CD14-positive monocyte (primary cell): ENCODE results near the gene ITPK1. TPM values are rescaled to one million over a fixed set of nuclear protein-coding genes. Genes with fewer than 3 reads are reported as not detected.

Experiments
- DNase-seq, 3 donors: peaks; one replicate each; pipeline ENCODE4 v3.0.0-alpha.2; 2011 to 2022
- H2AFZ ChIP-seq: 2 replicates; pipeline ENCODE4 v1.6.0; 2012; ENCODE audit warnings: mild to moderate bottlenecking, low read depth, low read length, inconsistent platforms; ENCODE audit not compliant: insufficient read depth, poor library complexity, severe bottlenecking
- H3K27ac ChIP-seq, 2 donors: 1 replicate in 1 of 2; 2 replicates in 1 of 2; pipeline ENCODE4 v1.5.1; 2012 to 2013; ENCODE audit warnings: low read length in 2 of 2, control low read depth in 1 of 2, inconsistent platforms in 1 of 2, low read depth in 1 of 2, mild to moderate bottlenecking in 1 of 2
- H3K27me3 ChIP-seq, 2 donors: one replicate each; pipeline versions ENCODE4 v1.6.0 to v1.6.1; 2011 to 2013; ENCODE audit warnings: low read length in 2 of 2; ENCODE audit not compliant: control insufficient read depth in 2 of 2, insufficient read depth in 2 of 2
- H3K36me3 ChIP-seq, 2 donors: replicated peaks in 1 of 2; 1 replicate in 1 of 2; 2 replicates in 1 of 2; pipeline versions ENCODE4 v1.5.1 to v1.6.1; 2012 to 2013; ENCODE audit warnings: low read length in 2 of 2, control low read depth in 1 of 2, inconsistent platforms in 1 of 2, mild to moderate bottlenecking in 1 of 2; ENCODE audit not compliant: insufficient read depth in 2 of 2, control insufficient read depth in 1 of 2
- H3K4me1 ChIP-seq, 2 donors: 1 replicate in 1 of 2; 2 replicates in 1 of 2; pipeline versions ENCODE4 v1.5.1 to v1.6.1; 2012 to 2013; ENCODE audit warnings: low read length in 2 of 2, control low read depth in 1 of 2, inconsistent platforms in 1 of 2, mild to moderate bottlenecking in 1 of 2, moderate library complexity in 1 of 2; ENCODE audit not compliant: insufficient read depth in 2 of 2, control insufficient read depth in 1 of 2
- H3K4me2 ChIP-seq: replicated peaks from 2 replicates; pipeline ENCODE3; 2012; ENCODE audit warnings: low read length, moderate library complexity, mild to moderate bottlenecking; ENCODE audit not compliant: poor library complexity, severe bottlenecking; ENCODE audit errors: extremely low read depth
- H3K4me3 ChIP-seq, 3 experiments: fragments of 200-600 bp in 1 of 3; sonication (generic) in 1 of 3; replicated peaks in 1 of 3; 1 replicate in 2 of 3; 2 replicates in 1 of 3; pipeline ENCODE4 v1.5.1; 2011 to 2013; ENCODE audit warnings: low read length in 3 of 3, mild to moderate bottlenecking in 3 of 3, control low read depth in 2 of 3, low read depth in 2 of 3, inconsistent platforms in 1 of 3, moderate library complexity in 1 of 3
- H3K79me2 ChIP-seq: 2 replicates; pipeline ENCODE4 v1.6.0; 2012; ENCODE audit warnings: mild to moderate bottlenecking, control low read depth, inconsistent platforms, low read length, moderate library complexity; ENCODE audit not compliant: insufficient read depth
- H3K9ac ChIP-seq: 2 replicates; pipeline ENCODE4 v1.6.0; 2017; ENCODE audit warnings: low read length, mild to moderate bottlenecking; ENCODE audit not compliant: insufficient read depth, poor library complexity, severe bottlenecking
- H3K9me3 ChIP-seq, 2 donors: replicated peaks in 1 of 2; 1 replicate in 1 of 2; 2 replicates in 1 of 2; pipeline versions ENCODE4 v1.5.1 to v1.6.1; 2012 to 2013; ENCODE audit warnings: low read length in 2 of 2, control low read depth in 1 of 2; ENCODE audit not compliant: control insufficient read depth in 1 of 2, insufficient read depth in 1 of 2
- H4K20me1 ChIP-seq: 2 replicates; pipeline ENCODE4 v1.6.0; 2012; ENCODE audit warnings: mild to moderate bottlenecking, low read length, control low read depth, moderate library complexity; ENCODE audit not compliant: insufficient read depth
- H3K27ac Mint-ChIP-seq, 7 donors: one replicate each; pipeline ENCODE4 v1.8.0; 2020; ENCODE audit warnings: mild to moderate bottlenecking in 7 of 7, mixed read lengths in 7 of 7, moderate library complexity in 6 of 7, inconsistent platforms in 2 of 7
- H3K27me3 Mint-ChIP-seq, 3 donors: one replicate each; pipeline ENCODE4 v1.8.0; 2021 to 2022; ENCODE audit warnings: low read depth in 3 of 3, mild to moderate bottlenecking in 3 of 3, mixed read lengths in 3 of 3, moderate library complexity in 3 of 3, inconsistent platforms in 1 of 3
- H3K36me3 Mint-ChIP-seq, 2 donors: one replicate each; pipeline ENCODE4 v1.8.0; 2020; ENCODE audit warnings: mixed read lengths in 2 of 2, inconsistent platforms in 1 of 2, mild to moderate bottlenecking in 1 of 2
- H3K4me1 Mint-ChIP-seq: one replicate; pipeline ENCODE4 v1.8.0; 2020; ENCODE audit warnings: mild to moderate bottlenecking, mixed read lengths
- H3K4me3 Mint-ChIP-seq, 2 donors: one replicate each; pipeline ENCODE4 v1.8.0; 2020; ENCODE audit warnings: mild to moderate bottlenecking in 2 of 2, mixed read lengths in 2 of 2, moderate library complexity in 1 of 2
- H3K9me3 Mint-ChIP-seq, 7 donors: one replicate each; pipeline ENCODE4 v1.8.0; 2020 to 2022; ENCODE audit warnings: mixed read lengths in 7 of 7, mild to moderate bottlenecking in 6 of 7, moderate library complexity in 6 of 7, inconsistent platforms in 2 of 7
- CTCF ChIP-seq: fragments of 200-600 bp; IDR thresholded peaks from one replicate; pipeline ENCODE4 v1.8.0; 2022; ENCODE audit warnings: antibody characterized with exemption, mild to moderate bottlenecking
- WGBS: methylation state at CpG from one replicate; pipeline ENCODE4 v1.1.5; 2013; ENCODE audit warnings: missing lambda C conversion rate; ENCODE audit not compliant: insufficient coverage; 5-methylcytosine and 5-hydroxymethylcytosine counted together
- intact Hi-C, 2 donors: fragments of 100-400 bp; cut with micrococcal nuclease; formaldehyde crosslinking; loops; one replicate each; pipeline versions ENCODE4 v1.15.0 to v1.15.1; 2023
- polyA plus RNA-seq, 3 donors: library from polyadenylated mRNA; depleted of rRNA in 1 of 3; unstranded in 2 of 3; stranded (reverse) in 1 of 3; fragments of 300-500 nt in 2 of 3; fragments of >200 nt in 1 of 3; fragmentation: Illumina TruSeq in 2 of 3; gene quantifications; 1 replicate in 2 of 3; 2 replicates in 1 of 3; pipeline ENCODE4 v1.2.3, GENCODE V29; 2012 to 2021

ITPK1 gene
- polyA plus RNA-seq, 3 donors: 57.1 to 144 (median 63.0) TPM

GRCh38 chr14:93039649-93040315, 75.9 kb downstream of the ITPK1 start:
- H3K4me3 Mint-ChIP-seq: peak overlapping the region in 1 of 2 donors; percentile 30
- DNase-seq: no peak
- H3K27me3 Mint-ChIP-seq: peaks cover 0 to 4% (median 0%) of the 10 kb centered on the region in 3 donors
- H3K4me2 ChIP-seq: no peak overlapping the region
- intact Hi-C loops: no loop called here
- H3K4me1 Mint-ChIP-seq: peaks cover 72% of the 10 kb centered on the region
- H3K9me3 Mint-ChIP-seq: no peaks in the 10 kb centered on the region
- no peaks in the 10 kb centered on the region for H3K9me3 ChIP-seq
- H3K4me1 ChIP-seq: peaks cover 58 to 65% of the 10 kb centered on the region in 2 donors
- H3K36me3 Mint-ChIP-seq: peaks cover 11 to 23% of the 10 kb centered on the region in 2 donors
- WGBS: 24% methylated on average over 9 of the region's 11 CpGs
- H3K79me2 ChIP-seq: peaks cover 100% of the 10 kb centered on the region
- no peak overlapping the region for H2AFZ ChIP-seq
- no peak for TF ChIP-seq CTCF
- H3K9ac ChIP-seq: peak overlapping the region; percentile 37
- peak overlapping the region; percentile 36 to 72 for H3K27ac ChIP-seq
- H3K36me3 ChIP-seq: peaks cover 0 to 8% of the 10 kb centered on the region in 2 donors
- H3K4me3 ChIP-seq: no peak overlapping the region
- H3K27ac Mint-ChIP-seq: peak overlapping the region; percentile 35 to 86 (median 72)
- H3K27me3 ChIP-seq: no peaks in the 10 kb centered on the region
- peaks cover 96% of the 10 kb centered on the region for H4K20me1 ChIP-seq

- peaks cover 63 to 69% of the 10 kb centered on the region in 2 donors for H3K4me1 ChIP-seq
- no peaks in the 10 kb centered on the region for H3K9me3 ChIP-seq
- 100% methylated on average over 4 of the region's 6 CpGs for WGBS
- no peak overlapping the region for H3K27ac ChIP-seq
- no peak overlapping the region for H3K4me3 Mint-ChIP-seq
- H4K20me1 ChIP-seq: peaks cover 100% of the 10 kb centered on the region
- H3K27me3 ChIP-seq: no peaks in the 10 kb centered on the region
- H2AFZ ChIP-seq: no peak overlapping the region
- intact Hi-C loops: no loop called here
- peaks cover 0 to 8% of the 10 kb centered on the region in 2 donors for H3K36me3 ChIP-seq
- H3K9ac ChIP-seq: no peak overlapping the region
- peaks cover 72% of the 10 kb centered on the region for H3K4me1 Mint-ChIP-seq
- H3K4me2 ChIP-seq: no peak overlapping the region
- H3K27me3 Mint-ChIP-seq: peaks cover 0 to 5% (median 0%) of the 10 kb centered on the region in 3 donors
- no peak for TF ChIP-seq CTCF
- no peaks in the 10 kb centered on the region for H3K9me3 Mint-ChIP-seq
- H3K4me3 ChIP-seq: no peak overlapping the region
- H3K36me3 Mint-ChIP-seq: peaks cover 5 to 14% of the 10 kb centered on the region in 2 donors
- peaks cover 92% of the 10 kb centered on the region for H3K79me2 ChIP-seq
- H3K27ac Mint-ChIP-seq: peak overlapping the region in 2 of 7 donors; percentile 28 to 63
- no peak for DNase-seq
These were observed 78.4 kb downstream of the ITPK1 start for GRCh38 chr14:93037351-93037750.
